Measurements from ENCODE around the gene RD3L.
"Not testable (repeated sequence)": the region's sequence is repeated elsewhere in the genome, so short reads cannot be mapped to it uniquely, and the experiment has no call there.

The RD3L gene

DNA sequence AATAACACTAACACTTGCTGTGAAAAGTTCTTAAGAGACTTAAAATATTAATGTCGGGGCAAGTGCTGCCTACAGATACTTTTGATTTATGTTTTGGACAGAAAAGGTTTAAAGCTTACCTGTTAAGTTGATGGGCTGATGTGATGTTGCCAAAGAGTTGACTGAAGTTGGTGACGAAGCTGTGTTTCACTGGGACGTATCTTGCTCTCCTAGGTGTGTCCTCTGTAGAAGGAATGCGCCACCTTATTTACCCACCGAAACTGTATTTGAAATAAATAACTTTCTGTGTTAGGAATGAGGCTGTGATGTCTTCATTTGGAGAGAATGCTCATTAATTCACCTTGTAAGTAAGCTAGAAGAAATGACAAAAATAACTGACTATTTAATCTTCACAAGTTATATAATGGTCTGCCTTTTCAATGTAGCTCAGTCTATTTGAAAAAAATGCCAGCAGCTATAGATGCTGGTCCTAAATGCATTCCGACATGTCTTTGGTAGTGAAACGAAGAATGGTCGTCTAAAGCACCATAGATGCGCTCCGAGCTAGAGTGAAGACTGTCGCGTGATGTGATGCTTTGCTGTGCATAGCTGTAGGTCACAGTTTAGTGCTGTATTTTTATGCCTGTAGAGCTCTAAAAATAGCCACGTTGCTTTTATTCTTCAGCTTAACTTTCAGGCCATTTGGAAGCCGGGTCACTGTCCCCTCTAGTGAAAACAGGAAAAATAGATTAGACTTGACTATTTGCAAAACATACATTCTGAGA is at the start of gene RD3L:
TSS of gene RD3L (minus strand) at position 557 of the 764 bp plus-strand sequence. CDS start 834 bp downstream, outside the sequence.
- DNase-seq = no peak

DNA sequence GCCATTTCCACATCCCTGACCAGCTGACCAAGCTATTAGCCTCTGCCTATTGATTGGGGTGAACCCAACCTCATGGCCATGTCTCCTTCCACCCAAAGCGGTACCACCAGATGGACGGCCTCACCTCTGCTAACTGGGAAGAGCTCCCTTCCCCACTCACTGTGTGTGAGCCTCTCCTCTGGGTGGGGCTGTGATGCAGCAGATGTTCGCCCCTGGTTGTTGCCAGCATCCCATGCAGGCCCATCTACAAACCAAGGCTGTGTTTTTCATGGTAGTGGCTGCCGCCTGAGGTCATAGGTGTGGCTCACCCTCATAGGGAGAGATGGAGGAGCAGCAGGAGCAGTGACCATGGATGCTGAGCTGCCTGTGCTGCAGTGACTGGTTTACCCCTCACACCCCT is 47.6 kb upstream of the RD3L start:
- DNase-seq = no peak

DNA sequence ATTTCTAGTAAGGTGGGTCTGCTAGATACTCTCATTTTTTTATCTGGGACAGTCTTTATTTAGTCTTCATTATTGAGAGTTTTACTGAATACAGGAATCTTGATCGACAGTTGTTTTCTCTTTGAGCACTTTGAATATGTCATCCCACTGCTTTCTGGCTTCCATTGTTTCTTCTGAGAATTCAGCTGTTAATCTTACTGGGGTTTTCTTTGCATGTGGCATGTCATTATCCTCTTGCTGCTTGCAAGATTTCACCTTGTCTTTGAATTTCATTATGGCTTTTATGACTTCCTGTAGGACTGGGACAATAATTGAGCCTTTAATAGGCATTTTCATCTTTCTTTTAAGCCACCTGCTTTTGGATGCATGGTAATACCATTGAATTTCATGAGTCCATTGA is 46.7 kb upstream of the RD3L start:
- no peak for DNase-seq

DNA sequence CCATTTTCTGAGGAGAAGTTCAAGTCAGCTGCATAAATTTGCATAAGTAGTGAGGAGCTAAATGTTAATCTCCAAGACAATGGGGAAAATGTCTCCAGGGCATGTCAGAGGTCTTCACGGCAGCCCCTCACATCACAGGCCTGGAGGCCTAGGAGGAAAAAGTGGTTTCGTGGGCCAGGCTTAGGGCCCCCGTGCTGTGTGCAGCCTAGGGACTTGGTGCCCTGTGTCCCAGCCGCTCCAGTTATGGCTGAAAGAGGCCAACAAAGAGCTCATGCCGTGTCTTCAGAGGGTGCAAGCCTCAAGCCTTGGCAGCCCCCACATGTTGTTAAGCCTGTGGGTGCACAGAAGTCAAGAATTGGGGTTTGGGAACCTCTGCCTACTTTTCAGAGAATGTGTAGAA is 41.9 kb upstream of the RD3L start:
- no peak for DNase-seq

DNA sequence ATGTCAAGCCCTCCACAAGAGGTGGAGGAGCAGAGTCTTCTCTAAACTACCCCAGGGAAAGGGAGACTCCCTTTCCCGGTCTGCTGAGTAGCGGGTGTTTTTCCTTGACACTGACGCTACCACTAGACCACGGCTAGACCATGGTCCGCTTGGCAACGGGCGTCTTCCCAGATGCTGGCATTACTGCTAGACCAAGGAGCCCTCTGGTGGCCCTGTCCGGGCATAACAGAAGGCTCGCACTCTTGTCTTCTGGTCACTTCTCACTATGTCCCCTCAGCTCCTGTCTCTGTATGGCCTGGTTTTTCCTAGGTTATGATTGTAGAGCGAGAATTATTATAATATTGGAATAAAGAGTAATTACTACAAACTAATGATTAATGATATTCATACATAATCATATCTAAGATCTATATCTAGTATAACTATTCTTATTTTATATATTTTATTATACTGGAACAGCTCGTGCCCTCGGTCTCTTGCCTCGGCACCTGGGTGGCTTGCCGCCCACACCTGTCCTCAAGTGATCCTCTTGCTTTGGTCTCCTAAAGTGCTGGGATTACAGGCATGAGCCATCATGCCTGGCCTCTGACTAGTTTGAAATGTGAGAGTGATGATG is 38.4 kb upstream of the RD3L start:
- not testable (repeated sequence) for DNase-seq

DNA sequence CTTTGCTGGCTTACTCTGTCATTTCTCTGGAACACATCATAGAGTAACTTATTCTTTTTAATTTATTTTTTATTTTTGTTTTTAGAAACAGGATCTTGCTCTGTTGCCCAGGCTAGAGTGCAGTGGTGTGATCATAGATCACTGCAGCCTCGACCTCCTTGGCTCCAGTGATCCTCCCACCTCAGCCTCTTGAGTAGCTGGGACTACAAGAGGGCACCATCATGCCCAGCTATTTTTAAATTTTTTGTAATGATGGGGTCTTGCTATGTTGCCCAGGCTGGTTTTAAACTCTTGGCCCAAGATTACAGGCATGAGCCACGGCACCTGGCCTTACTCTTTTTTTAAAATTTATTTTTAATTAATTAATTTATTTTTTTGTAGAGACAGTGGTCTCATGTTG is 32.2 kb upstream of the RD3L start:
- no peak for DNase-seq

DNA sequence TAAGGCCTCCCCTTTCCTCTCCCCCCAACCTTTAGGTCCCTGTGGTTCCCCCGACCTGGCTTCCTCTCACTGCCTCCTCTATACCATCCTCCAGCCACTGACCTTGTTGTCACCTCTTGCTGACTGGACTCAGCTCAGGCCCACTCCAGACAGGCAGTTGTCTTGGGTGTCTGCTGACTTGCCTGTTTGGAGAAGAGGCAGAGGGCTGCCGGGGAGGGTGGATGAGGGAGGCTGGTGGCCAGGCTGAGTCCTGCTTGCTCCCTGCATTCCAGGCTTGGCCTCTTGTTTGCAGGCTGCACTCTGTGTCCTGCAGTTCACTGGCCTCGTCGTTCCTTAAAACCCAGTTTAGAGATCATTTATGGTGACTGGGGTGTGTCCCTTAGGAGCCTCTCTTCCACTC is 31.0 kb upstream of the RD3L start:
- no peak for DNase-seq

DNA sequence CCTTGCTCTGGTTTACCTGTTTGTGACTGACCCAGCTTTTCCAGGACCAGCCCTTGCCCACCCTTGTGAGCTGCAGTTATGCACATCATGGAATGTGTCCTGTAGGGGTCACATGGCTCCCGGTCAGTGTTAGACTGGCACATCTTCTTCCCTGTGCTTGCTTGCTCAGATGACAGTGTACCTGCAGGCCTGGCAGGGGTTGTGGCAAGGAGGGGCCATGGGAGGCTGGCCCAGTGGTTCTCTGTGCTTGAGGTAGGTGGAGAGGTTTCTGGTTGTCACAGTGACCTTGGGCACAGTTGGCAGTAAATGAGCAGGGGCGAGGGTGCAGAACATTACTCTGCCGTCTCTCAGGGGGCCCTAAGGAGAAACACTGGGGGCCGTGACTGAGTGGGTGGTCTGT is 27.6 kb upstream of the RD3L start:
- no peak for DNase-seq

DNA sequence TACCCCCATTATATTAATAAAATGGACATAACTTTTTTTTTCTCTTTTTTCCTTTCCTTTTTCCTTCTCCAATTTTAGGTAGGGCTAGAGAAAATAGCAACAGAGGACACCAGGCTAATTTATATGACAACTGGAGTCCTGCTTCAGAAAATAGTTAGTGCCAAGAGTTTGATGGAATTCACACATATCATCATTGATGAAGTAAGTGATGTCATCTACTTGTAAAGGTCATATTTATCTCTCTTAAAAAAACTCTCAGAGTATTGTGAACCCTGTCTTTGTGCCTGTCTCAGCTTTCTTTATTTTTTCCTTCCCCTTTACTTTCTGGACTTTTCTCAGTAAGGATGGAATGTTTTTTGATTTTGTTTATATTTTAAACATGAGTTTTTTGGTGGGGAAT is 24.3 kb upstream of the RD3L start:
- no peak for DNase-seq

DNA sequence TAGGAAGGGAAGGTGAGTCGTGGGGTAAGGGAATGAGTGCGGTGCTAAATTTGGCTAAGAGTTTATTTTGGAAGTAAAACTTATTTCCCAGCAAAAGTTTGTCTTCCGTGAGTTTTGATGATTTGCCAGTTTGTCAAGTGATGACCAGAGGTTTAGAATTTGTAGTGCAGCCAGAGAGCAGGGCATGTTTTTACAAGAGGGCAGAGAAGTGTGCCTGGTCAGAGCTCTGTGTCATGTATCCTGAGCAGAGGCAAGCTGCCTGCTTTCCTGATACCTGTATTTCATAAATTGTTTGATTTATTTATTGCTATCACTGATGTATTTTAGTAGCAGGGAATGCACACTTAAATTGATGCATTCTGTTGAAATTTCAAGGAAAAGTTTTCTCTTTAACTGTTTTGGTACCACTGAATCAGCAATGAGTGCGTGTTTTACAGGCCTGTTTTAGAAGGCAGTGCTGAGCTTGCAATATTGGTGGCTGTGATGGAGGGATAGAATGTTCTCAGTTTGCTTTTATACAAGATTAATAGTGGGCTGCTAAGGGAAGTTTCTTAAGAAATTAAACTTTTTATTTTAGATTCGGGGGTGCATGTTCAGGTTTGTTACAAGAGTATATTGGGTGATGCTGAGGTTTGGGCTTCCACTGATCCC is 19.7 kb upstream of the RD3L start:
- no peak for DNase-seq

DNA sequence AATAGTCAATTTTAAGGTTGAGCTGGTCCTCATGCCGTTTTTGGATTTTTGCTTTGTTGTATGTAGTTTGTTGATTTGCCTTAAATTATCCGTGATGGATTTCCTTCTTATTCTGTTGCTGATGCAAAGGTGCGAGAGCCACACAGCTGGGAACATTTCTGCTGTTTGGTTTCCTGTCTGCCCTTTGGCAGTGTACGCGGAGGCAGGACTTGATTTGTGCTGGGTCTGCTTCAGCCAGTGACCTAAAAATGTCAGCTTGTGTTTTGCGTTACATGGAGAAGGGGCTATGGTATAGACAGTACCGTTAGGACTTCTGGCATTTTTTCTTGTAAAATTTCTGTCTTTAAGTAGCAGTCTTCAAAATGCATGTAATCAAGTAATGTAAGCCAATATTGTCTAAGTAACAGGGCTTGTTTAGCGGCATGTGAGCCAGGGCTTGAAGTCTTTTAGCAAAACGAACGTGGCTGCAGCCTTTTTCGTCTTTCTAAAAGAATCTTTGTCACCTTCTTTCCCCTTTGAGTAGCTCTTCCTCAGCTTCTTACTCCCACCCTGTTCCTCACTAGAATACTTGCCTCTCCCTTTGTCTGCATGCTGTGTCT is 18.2 kb upstream of the RD3L start:
- no peak for DNase-seq

DNA sequence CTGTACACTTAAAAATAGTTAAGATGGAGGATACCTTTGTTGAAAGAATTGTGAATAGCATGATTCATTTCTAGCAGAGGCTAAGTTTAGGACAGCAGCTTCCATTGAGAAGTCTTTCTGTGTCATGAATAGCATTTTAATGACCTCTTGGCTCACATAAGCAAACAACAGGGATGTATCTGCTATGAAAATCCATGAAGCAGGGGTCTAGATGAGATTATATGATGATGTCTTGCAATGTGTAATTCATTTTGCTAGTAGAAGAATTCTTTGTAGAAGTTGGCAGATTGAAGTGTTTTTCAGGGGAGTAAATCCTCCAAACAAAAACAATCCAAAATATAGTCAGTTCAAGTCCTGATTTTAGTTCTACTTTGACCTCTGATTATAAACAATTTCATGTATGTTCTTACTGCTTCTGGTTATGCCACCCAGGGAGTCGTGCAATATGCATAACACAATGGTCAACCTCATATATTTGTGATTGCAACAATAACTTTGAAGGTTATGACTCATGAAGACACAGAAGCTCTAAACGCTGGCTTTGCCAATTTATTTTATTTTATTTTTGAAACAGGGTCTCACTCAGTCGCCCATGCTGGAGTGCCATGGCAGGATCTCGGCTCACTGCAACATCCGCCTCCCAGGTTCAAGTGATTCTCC is 6.9 kb upstream of the RD3L start:
- DNase-seq = no peak

DNA sequence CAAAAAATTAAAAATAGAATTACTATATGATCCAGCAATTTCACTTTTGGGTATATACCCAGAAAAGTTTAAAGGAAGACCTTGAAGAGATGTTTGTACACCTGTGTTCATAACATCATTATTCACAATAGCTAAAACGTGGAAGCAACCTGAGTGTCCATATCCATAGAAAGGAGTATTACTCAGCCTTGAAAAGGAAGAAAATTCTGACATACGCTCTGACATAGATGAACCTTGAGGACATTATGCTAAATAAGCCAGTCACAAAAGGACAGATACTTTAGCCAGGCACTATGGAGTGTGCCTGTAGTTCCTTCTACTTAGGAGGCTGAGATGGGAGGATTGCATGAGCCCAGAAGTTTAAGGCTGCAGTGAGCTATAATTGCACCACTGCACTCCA is 6.1 kb upstream of the RD3L start:
- no peak for DNase-seq

DNA sequence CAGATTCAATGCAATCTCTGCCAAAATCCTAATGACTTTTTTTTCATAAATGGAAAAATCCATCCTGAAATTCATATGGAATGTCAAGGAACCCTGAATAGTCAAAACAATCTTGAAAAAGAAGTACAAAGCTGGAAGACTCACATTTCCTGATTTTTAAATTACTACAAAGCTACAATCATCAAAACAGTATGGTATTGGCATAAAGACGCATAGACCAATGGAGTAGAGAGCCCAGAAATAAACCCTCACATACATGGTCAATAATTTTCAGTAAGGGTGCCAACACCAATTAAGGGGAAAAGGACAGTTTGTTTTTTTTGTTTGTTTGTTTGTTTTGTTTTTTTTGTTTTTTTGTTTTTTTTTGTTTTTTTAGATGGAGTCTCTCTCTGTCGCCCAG is 4.6 kb upstream of the RD3L start:
- DNase-seq = no peak

DNA sequence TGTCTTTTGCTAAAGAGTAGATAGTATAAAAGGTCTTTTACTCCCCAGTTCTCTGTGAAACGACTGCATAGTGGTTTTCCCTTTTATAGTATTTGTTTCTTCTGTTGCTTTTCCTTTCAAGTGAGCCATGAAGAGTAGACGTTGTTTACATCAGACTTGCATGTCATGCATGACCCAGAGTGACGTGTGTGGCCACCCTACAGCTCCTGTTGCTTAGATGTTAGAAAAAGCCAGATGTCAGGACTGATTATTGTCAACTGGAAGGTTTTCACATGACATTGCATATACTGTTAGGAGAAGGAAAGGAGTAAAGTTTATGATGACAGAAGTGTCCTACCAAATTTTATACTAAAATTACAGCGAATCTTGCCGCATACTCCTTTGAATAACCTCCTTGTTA is 1.3 kb upstream of the RD3L start:
- DNase-seq = no peak

DNA sequence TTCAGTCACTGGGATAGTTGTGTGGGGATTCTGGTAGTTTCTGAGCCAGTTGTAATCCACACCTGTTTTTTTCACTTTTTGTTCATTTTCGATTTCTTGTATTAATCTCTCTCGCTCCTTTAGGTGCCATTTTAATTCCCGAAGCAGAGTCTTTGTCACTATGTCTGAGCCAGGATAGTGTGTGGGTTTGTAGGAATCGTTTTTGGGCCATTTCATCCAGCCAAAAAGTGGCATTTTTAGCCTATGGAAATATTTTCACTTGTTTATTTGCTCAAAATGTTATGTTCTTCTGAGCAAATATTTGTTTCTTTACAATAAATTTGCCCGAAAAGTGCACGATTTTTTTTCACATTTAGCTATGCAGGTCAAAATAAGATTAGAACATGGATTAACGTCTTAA is 867 bp downstream of the RD3L start:
- DNase-seq = no peak

DNA sequence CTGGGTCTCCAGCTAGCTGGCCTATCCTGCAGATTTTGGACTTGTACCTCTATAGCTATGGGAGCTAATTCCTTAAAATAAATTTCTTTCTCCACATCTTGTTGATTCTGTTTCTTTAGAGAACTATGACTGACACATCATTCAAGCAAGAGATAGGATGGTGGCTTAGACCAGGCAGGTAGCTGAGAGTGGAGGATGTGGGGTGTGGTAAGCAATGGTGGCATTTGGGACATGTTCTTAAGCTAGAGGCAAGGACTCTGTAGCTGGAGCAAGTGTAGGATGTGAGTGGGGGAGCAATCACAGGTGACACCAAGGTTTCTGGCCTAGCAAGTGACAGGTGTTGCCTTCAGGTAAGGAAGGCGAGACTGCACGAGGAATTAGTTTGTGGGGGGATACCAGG is 7.2 kb downstream of the RD3L start:
- no peak for DNase-seq

DNA sequence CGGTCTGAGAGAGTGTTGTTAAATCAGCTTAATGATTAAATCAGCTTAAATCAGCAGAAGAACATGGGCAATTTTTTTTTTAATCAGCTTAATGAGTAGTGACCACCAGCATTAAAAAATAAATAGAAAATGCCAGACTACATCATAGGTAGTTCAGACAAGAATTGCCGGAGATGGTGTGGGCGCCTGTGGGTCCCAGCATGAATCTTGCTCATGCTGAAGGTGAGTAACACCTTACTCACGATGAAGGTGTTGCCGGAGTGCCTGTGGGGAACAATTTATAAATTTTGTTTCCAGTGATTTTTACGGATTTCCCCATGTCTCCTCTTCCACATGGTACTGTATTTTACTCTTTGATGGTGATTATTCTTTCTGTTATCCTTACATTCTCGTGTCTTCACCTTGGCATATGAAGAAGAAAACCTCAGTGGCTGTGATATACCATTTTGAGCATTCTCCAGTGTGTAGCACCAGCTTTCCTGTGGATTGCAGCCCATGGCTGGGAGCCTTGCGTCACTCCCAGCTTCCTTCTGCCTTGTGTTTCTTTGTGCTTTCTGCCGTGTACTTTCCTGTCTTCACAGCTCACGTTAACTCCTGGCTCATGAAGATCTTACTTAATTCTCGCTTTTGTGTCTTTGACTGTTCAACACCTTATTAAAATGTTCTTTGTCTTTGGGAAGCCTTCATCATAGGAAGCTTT is 9.4 kb downstream of the RD3L start:
- DNase-seq = no peak

DNA sequence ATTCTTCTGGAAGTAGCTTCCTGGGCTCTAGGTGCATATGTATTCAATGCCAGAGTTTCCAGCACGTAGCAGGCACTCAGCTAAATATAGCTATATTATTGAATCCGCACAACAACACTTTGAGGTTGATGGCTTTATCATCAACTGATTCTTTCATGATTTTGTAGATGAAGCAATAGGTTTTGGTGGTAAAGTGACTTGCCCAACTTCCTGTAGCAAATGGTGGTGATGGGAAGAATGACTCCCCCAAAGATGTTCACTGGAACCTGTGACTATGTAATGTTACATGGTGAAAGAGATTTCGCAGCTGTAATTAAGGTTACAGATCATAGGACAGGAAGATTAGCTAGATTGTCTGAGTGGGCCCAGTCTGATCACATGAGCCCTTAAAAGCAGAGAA is 10.9 kb downstream of the RD3L start:
- DNase-seq = no peak

DNA sequence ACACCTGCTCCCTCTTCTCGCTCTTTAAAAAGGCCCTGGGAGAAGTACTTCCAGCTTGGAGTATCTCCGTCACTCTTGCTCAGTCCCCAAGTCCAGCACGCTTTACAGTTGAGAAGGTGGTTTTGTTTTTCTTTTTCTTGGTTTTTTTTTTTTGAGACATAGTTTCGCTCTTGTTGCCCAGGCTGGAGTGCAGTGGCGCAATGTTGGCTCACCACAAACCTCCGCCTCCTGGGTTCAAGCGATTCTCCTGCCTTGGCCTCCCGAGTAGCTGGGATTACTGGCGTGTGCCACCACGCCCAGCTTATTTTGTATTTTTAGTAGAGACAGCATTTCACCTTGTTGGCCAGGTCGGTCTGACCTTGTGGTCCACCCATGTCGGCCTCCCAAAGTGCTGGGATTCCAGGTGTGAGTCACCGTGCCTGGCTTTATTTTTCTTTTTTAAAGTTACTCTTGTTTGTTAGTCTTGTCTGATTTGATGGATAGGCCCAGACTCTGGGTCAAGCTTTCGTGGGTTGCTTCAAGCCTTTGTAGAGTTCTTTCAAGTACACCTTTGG is 12.2 kb downstream of the RD3L start:
- no peak for DNase-seq

DNA sequence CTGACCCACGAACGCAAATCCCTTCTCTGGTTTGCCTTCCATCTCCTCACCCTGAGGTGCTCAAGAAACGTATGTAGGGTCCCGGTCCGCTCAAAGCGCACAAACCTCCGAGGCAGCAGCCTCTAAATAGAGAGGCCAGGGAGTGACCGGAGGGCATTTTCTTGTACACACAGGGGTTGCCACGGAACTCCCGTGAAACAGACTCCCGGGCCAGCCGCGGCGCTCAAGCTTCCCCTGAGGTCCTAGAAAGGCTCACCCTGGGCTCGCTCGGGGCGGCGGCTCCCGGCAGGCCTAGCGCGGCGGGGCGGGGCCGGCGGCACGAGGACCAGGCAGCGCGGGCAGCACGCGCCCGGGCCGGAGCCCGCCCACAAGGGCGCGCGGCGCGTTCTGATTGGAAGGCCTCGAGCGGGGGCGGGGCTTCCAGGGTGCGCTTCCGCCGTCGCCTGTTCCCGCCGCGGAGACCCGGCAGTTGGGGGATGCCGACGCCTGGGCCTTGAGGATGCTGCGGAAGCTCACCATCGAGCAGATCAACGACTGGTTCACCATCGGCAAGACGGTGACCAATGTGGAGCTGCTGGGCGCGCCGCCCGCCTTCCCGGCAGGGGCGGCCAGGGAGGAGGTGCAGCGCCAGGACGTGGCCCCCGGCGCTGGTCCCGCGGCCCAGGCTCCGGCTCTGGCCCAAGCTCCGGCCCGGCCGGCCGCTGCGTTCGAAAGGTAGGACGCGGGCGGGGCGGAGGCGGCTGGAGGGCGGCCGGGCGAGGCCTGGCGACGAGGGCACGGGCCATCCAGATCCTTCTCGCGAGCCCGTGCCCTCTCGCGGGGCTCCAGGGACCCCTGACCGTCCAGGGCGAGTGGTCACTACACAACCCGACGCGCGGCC is 14.1 kb downstream of the RD3L start, which contains the start of gene TDRD9:
TSS of gene TDRD9 (plus strand) at position 446 of the 880 bp plus-strand sequence. CDS start at position 500, 54 bp downstream.
- no peak for DNase-seq

All from NCI-H226 (cell line).